Uterus (tissue), 2 donors: ENCODE data around the gene CACNG5.

Experiments used
- CTCF ChIP-seq, 4 experiments: fragments of 200-600 bp in 2 of 4; fragments of 450-650 bp in 2 of 4; sonication (generic) in 2 of 4; IDR thresholded peaks; one replicate each; pipeline ENCODE4 v1.5.1; 2016 to 2019; ENCODE audit warnings: antibody characterized with exemption in 4 of 4, mild to moderate bottlenecking in 2 of 4, moderate library complexity in 1 of 4
- POLR2A ChIP-seq, 2 donors: fragments of 450-650 bp; IDR thresholded peaks; one replicate each; pipeline ENCODE4 v1.6.1; 2016; ENCODE audit warnings: antibody characterized with exemption in 2 of 2, mild to moderate bottlenecking in 1 of 2, moderate library complexity in 1 of 2

- TF ChIP-seq CTCF (IDR thresholded peaks at IDR 0.05) (no peak), POLR2A (IDR thresholded peaks at IDR 0.05) (no peak)
Observed at GRCh38 chr17:66839616-66840015, 4.7 kb downstream of the CACNG5 start.
